HCT116 (cell line): Measurements from ENCODE around the gene CASZ1. TPM values are rescaled to one million over a fixed set of nuclear protein-coding genes. Genes with fewer than 3 reads are reported as not detected.
A peak's percentile ranks its signal among the peaks of the same experiment; 100 is the strongest.

Experiments
- ATAC-seq: fragments of 200-7000 bp; cut with Tn5 transposase; 2 replicates; pipeline ENCODE4 v1.9.1; 2020; ENCODE audit warnings: mild to moderate bottlenecking, moderate library complexity
- BruUV-seq: library from RNA; stranded (reverse); fragments of 400-500 nt; replicated peaks from 2 replicates; lab custom pipeline; 2021; lab: Mats Ljungman, UMichigan
- CTCF ChIA-PET: fragments of 300-600 bp; sonication (Branson Sonifier 250); formaldehyde crosslinking; loops from one replicate; lab custom pipeline; 2021; ENCODE audit warnings: antibody characterized with exemption; lab: Charles Lee
- POLR2A ChIA-PET: fragments of 300-600, 350-600 bp; sonication (Branson Sonifier 250); formaldehyde crosslinking; loops from one replicate; lab custom pipeline; 2021; ENCODE audit warnings: antibody characterized with exemption; lab: Charles Lee
- RAD21 ChIA-PET, 2 experiments: fragments of 300-600 bp; sonication (Branson Sonifier 250); formaldehyde crosslinking; loops; one replicate each; lab custom pipeline; 2023; ENCODE audit warnings: low total read pairs in 2 of 2; ENCODE audit not compliant: uncharacterized antibody in 2 of 2, unreplicated experiment in 2 of 2, low non-redundant PET in 1 of 2; lab: Charles Lee
- DNase-seq: peaks from one replicate; pipeline ENCODE4 v3.0.0-alpha.2; 2010; ENCODE audit warnings: low read depth, low spot score
- H2AFZ ChIP-seq: fragments of 200-600 bp; shearing (Covaris generic), sonication (generic); 2 replicates; pipeline ENCODE4 v1.6.1; 2017; ENCODE audit warnings: low read depth, mixed run types, mixed read lengths, antibody characterized with exemption, low read length; ENCODE audit not compliant: poor library complexity, severe bottlenecking
- H3K27ac ChIP-seq: 2 replicates; pipeline ENCODE4 v1.5.1; 2012; ENCODE audit warnings: low read depth, low read length
- H3K27me3 ChIP-seq: fragments of 200-600 bp; sonication (generic); 2 replicates; pipeline ENCODE4 v1.6.1; 2016; ENCODE audit warnings: mixed run types, low read length, mixed read lengths; ENCODE audit not compliant: insufficient read depth
- H3K36me3 ChIP-seq, 2 experiments: fragments of 200-500 bp in 1 of 2; fragments of 200-600 bp in 1 of 2; sonication (Bioruptor generic) in 1 of 2; sonication (generic) in 1 of 2; 2 replicates each; pipeline versions ENCODE4 v1.5.1 to v1.6.1; 2014 to 2016; ENCODE audit warnings: low read length in 2 of 2, inconsistent platforms in 1 of 2, mixed read lengths in 1 of 2, mixed run types in 1 of 2; ENCODE audit not compliant: insufficient read depth in 2 of 2, control insufficient read depth in 1 of 2
- H3K4me1 ChIP-seq, 2 experiments: fragments of 200-600 bp in 1 of 2; sonication (generic) in 1 of 2; 2 replicates each; pipeline versions ENCODE4 v1.5.1 to v1.6.1; 2012 to 2017; ENCODE audit warnings: low read length in 2 of 2, inconsistent platforms in 1 of 2, mild to moderate bottlenecking in 1 of 2, mixed read lengths in 1 of 2, mixed run types in 1 of 2, moderate library complexity in 1 of 2; ENCODE audit not compliant: insufficient read depth in 2 of 2, control insufficient read depth in 1 of 2
- H3K4me2 ChIP-seq: fragments of 200-600 bp; sonication (generic); 2 replicates; pipeline ENCODE4 v1.6.1; 2017; ENCODE audit warnings: mixed run types, low read length, mixed read lengths
- H3K4me3 ChIP-seq, 2 experiments: fragments of 200-600 bp in 1 of 2; sonication (generic) in 1 of 2; replicated peaks in 1 of 2; 2 replicates each; pipeline ENCODE4 v1.5.1; 2011 to 2016; ENCODE audit warnings: low read length in 2 of 2, control low read depth in 1 of 2, low read depth in 1 of 2, mild to moderate bottlenecking in 1 of 2, mixed read lengths in 1 of 2, mixed run types in 1 of 2
- H3K79me2 ChIP-seq: fragments of 200-600 bp; sonication (generic); 2 replicates; pipeline ENCODE4 v1.6.1; 2017; ENCODE audit warnings: mild to moderate bottlenecking, mixed run types, low read length, moderate library complexity, mixed read lengths; ENCODE audit not compliant: insufficient read depth
- H3K9ac ChIP-seq: fragments of 200-600 bp; sonication (generic); 2 replicates; pipeline ENCODE4 v1.6.1; 2016; ENCODE audit warnings: low read length, mixed read lengths
- H3K9me2 ChIP-seq: fragments of 200-600 bp; sonication (generic), shearing (Covaris generic); 2 replicates; pipeline ENCODE4 v1.6.1; 2017; ENCODE audit warnings: mixed run types, mild to moderate bottlenecking, moderate library complexity; ENCODE audit not compliant: insufficient read depth
- H3K9me3 ChIP-seq, 2 experiments: fragments of 200-500 bp in 1 of 2; fragments of 200-600 bp in 1 of 2; sonication (Bioruptor generic) in 1 of 2; sonication (generic) in 1 of 2; 2 replicates each; pipeline ENCODE4 v1.6.1; 2014 to 2017; ENCODE audit warnings: low read length in 2 of 2, mixed read lengths in 2 of 2, inconsistent platforms in 1 of 2, low read depth in 1 of 2, mild to moderate bottlenecking in 1 of 2, mixed run types in 1 of 2, moderate library complexity in 1 of 2; ENCODE audit not compliant: control insufficient read depth in 1 of 2, insufficient read depth in 1 of 2
- H4K20me1 ChIP-seq: fragments of 200-600 bp; sonication (generic), shearing (Covaris generic); 2 replicates; pipeline ENCODE4 v1.6.1; 2017; ENCODE audit warnings: mixed run types, mild to moderate bottlenecking, moderate library complexity; ENCODE audit not compliant: insufficient read depth
- ELF1 ChIP-seq: IDR thresholded peaks from 2 replicates; pipeline ENCODE4 v1.6.1; 2012; ENCODE audit warnings: low read depth, borderline replicate concordance
- EZH2 ChIP-seq: fragments of 200-600 bp; sonication (generic); IDR thresholded peaks from 2 replicates; pipeline ENCODE4 v1.6.1; 2017; ENCODE audit warnings: antibody characterized with exemption, mixed run types
- JUND ChIP-seq: IDR thresholded peaks from 2 replicates; pipeline ENCODE4 v1.6.1; 2012
- RAD21 ChIP-seq: IDR thresholded peaks from 2 replicates; pipeline ENCODE4 v1.6.1; 2012; ENCODE audit warnings: low read depth, mild to moderate bottlenecking
- SP1 ChIP-seq: IDR thresholded peaks from 2 replicates; pipeline ENCODE4 v1.6.1; 2012; ENCODE audit warnings: low read depth
- SRF ChIP-seq: IDR thresholded peaks from 2 replicates; pipeline ENCODE4 v1.6.1; 2012; ENCODE audit warnings: low read depth
- YY1 ChIP-seq: IDR thresholded peaks from 2 replicates; pipeline ENCODE4 v1.6.1; 2011; ENCODE audit warnings: low read length, low read depth, moderate library complexity, mild to moderate bottlenecking; ENCODE audit not compliant: insufficient replicate concordance; ENCODE audit errors: extremely low read depth
- ZFX ChIP-seq: fragments of 450-650 bp; IDR thresholded peaks from 2 replicates; pipeline ENCODE4 v1.6.1; 2017
- intact Hi-C: fragments of 100-400 bp; cut with micrococcal nuclease; formaldehyde crosslinking; loops from 2 replicates; pipeline ENCODE4 v1.10.0; 2022
- total RNA-seq: library from RNA; stranded (reverse); gene quantifications from one replicate; pipeline ENCODE4 v1.2.1, GENCODE V29; 2021; ENCODE audit not compliant: unreplicated experiment

The CASZ1 gene
- total RNA-seq, 1 experiment from 2014 or later = 7.7 TPM

DNA sequence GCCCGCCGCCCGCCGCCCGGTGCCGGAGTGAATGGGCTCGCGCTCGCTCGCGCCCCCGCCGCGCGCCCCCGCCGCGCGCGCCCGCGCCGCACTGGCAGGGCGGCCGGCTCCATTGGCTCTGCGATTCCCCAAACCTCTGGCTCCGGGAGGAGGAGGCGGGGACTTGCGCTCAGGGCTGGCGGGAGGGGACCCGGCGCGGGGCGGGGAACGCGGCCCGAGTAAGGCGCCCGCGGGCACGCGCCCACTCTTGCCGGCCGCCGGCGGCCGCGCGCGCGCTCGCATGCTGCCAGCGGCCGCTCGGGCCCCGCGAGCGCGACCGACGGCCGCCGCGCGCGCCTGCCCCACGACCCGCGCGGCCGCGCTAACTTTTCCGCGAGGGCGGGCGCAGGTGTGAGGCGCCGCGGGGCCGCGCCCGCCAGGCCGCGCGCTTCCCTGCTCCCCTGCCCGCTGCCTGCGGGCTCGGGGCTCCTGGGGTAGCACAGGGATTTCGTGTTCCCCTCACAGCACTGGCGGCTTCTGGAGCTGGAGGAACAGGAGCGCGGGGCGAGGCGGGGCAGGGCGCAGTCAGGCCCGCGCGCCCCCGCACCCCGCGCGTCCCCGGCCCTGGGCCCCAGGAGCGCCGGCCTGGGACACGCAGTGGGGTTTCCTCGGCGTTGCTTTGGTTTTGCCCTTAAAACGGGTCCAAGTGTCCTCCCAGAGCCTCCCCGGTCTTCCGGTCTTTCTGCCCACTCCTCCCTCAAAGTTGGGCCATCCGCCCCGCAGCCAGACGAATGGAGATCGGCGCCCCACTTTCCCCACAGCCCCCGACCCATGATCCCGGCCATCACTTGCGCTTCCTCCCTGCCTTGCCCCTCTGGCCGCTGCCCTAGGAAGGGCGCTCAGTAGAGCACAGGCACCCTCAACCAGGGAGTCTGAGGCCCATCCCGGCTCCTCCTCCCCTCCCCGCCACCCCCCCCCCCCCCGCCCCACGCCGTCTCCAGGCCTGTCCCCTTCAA, 101.5 kb downstream of the CASZ1 start:
- H3K9me2 ChIP-seq = no peaks in the 10 kb centered on the region
- no peaks in the 10 kb centered on the region for H3K27me3 ChIP-seq
- H4K20me1 ChIP-seq = no peaks in the 10 kb centered on the region
- no peaks in the 10 kb centered on the region for H3K9me3 ChIP-seq
- RAD21 ChIA-PET = no interaction called here
- intact Hi-C loops = loop anchor here (5.0 kb wide), 2 partner anchors 107 to 172 kb away; no protein-coding TSS in a partner anchor
- H3K4me1 ChIP-seq = peaks cover 14 to 35% of the 10 kb centered on the region in 2 experiments
- CTCF ChIA-PET = no interaction called here
- H3K4me3 ChIP-seq = peak overlapping the region in 1 of 2 experiments; percentile 40; a peak in 1 of 4 replicates
- BruUV-seq = no TSS peak
- H2AFZ ChIP-seq = no peak overlapping the region
- ATAC-seq = peak; percentile 88
- no peak overlapping the region; the same call in 1 of the 2 replicates for H3K27ac ChIP-seq
- no peaks in the 10 kb centered on the region for H3K79me2 ChIP-seq
- POLR2A ChIA-PET = no interaction called here
- no peak overlapping the region for H3K9ac ChIP-seq
- H3K36me3 ChIP-seq = no peaks in the 10 kb centered on the region
- peak overlapping the region; percentile 63 for H3K4me2 ChIP-seq
- peak; percentile 60 for DNase-seq
- TF ChIP-seq ZFX (no peak), RAD21 (no peak), JUND (no peak), SRF (no peak), EZH2 (no peak)

DNA sequence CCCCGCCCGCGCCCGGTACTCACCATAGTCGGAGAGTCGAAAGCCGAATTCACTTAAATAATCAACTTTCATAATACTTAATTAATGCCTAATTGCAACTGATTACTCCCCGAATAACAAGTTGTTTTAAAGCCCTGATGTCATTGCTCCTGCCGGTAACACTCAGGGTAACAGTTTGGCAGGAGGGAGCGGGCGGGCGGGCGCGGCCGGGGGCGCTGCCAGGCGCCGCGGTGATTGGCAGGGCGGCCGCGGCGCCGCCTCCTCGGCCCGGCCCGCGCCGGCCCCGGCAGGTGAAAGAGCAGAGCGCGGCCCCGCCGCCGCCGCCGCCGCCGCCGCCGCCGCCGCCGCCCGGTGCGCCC, 102.2 kb downstream of the CASZ1 start:
- peak; percentile 75 for ATAC-seq
- ChIA-PET POLR2A (no interaction called here), CTCF (no interaction called here), RAD21 (no interaction called here)
- H3K36me3 ChIP-seq = no peaks in the 10 kb centered on the region
- H2AFZ ChIP-seq = no peak overlapping the region
- no peak overlapping the region for H3K27ac ChIP-seq
- H3K9ac ChIP-seq = no peak overlapping the region
- no peak for DNase-seq
- peak overlapping the region; percentile 43 to 57; a peak in 3 of 4 replicates for H3K4me3 ChIP-seq
- no peak for TF ChIP-seq SP1
- no peak for TF ChIP-seq YY1
- TF ChIP-seq ELF1 = no peak
- no peak for TF ChIP-seq JUND
- no peak for TF ChIP-seq RAD21
- no TSS peak for BruUV-seq
- H3K9me2 ChIP-seq = no peaks in the 10 kb centered on the region
- H3K4me2 ChIP-seq = peak overlapping the region; percentile 82
- H3K27me3 ChIP-seq = no peaks in the 10 kb centered on the region
- intact Hi-C loops = loop anchor here (5.0 kb wide), 2 partner anchors 108 to 173 kb away; no protein-coding TSS in a partner anchor
- H4K20me1 ChIP-seq = no peaks in the 10 kb centered on the region
- no peaks in the 10 kb centered on the region for H3K9me3 ChIP-seq
- H3K79me2 ChIP-seq = no peaks in the 10 kb centered on the region
- peaks cover 7 to 28% of the 10 kb centered on the region in 2 experiments; a peak in 3 of 4 replicates for H3K4me1 ChIP-seq
